Hypothalamus (tissue), 51 donors: ENCODE data around the gene FAM131B.
A peak's percentile ranks its signal among the peaks of the same experiment; 100 is the strongest.
"Not testable (repeated sequence)": the region's sequence is repeated elsewhere in the genome, so short reads cannot be mapped to it uniquely, and the experiment has no call there.

ENCODE experiments used
- DNase-seq, 51 donors: peaks; one replicate each; lab custom pipeline; 2025; lab: John Stamatoyannopoulos, UW

FAM131B gene

DNA sequence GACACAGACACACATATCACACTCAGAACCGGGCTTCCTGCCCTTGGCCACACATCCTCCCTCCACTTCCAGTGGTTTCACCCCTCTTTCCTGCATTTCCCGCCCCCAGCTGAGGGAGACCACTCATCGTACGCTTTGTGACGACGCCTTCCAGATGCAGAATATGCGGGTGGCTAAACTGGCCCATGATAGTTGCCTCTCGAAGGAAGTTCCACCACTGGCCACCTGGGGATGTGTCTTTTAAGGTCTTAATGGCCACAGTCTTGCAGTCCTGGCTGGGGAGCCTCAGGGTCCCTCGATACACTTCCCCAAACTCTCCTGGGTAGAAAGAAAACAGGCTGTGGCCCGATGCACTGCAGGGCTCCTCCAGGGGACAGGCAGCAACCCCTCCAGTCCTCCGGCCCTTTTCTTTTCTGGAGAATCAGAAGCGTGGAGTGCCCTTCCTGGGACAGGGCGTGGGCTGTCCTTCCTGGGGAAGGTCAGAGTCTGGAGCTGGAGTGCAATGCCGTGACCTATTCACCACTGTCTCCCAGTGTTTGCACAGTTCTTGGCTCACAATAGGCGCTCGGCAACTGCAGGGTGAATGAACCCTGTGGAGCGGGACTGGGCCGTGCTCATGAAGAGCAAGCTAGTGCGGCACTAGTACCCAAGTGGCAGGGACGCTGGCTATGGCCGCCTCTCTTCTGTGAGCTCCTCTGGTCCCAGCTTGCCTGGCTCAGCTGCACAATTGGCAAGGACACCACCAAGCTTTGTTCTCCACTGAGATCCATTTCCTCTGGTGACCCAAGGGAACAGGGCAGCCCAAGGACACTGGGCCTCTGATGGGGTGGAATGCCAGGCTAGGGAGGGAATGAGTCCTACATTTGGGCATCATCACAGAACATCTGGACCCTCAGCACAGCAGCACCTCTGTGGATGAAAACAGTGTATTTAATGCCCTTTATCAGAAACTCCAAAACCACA is 33.0 kb upstream of the FAM131B start:
- peak in 9 of 51 donors; percentile 18 to 42 (median 34) for DNase-seq

DNA sequence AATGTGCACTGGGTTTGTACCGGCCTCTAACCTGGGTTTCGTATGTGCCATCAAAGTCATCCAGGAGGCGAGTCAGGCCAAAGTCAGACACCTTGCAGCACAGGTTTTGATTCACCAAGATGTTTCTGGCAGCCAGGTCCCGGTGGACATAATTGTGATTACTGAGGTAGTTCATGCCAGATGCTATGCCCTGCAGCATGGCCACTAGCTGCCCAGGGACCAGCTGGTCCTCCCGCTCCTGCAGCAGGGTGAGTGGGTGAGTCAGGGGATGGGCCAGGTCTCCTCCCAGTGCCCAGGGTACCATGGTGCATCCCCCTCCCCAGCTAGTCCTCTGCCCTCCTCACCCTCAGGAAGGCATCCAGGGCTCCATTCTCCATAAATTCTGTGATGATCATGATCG is 32.3 kb upstream of the FAM131B start:
- DNase-seq: no peak

DNA sequence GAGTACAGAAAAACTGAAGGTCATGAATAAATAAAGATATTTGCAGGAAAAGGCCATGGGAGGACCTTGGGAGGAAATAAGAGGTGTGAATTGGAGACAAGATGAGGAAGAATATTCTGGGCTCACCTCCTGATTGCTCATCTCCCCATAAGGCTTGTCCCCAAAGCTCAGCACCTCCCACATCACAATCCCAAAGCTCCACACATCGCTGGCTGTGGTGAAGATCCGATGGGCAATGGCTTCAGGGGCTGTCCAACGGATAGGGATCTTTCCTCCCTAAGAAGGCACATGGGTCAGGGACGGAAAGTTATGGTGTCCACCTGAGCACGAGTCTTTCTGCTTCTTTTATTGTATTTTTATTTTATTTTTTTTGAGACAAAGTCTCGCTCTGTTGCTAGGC is 31.6 kb upstream of the FAM131B start:
- no peak for DNase-seq

DNA sequence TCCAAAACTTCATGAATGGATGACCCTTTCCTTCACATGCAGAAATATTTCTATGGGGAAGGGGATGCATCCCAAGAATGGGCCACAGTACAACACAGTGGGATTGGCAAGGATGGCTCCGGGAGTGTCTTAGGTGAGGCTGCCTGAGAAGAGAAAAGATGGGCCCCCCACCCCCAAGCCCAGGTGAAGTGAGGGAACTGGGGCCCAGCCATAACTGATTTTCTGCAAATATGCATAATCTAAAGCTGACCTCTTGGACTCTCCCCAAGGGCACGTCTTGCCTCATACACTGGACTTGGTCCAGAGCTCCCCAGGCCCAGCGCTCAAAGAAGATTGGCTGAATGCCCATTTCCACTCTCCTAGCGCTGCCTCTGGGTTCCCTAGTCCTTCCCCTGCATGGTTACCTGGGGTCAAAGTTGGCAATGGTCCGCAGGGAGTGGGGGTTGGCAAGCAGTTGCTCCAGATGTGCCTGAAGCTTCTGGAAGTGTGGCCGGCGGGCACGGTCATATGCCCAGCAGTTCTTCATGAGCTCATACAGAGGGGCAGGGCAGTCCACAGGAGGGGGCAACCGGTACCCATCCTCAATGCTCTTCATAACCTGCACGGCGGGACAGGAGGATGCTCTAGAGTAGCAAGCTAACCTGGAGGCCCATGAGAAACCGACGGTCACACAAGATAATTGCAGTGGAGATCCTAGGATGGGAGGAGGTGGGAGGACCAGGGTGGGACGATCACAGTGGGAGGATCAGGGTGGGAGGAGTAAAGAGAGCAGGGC is 30.9 kb upstream of the FAM131B start:
- no peak for DNase-seq

DNA sequence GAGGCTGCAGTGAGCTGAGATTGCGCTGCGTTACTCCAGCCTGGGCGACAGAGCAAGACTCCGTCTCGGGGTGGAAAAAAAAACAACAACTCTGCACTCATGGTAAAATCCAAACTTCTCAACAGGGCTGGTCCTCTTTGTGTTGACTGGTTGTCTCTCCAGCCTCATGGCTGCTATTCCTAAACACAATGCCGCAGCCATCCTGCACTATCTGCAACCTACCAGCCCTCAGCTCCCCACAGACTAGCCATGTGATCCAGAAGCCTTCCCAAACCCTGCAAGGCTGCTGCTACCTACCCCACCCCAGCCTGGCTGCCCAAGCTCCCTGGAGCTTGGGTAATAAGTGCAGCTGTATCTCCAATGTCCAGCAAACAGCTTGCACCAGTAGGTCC is 30.4 kb upstream of the FAM131B start:
- DNase-seq: no peak

DNA sequence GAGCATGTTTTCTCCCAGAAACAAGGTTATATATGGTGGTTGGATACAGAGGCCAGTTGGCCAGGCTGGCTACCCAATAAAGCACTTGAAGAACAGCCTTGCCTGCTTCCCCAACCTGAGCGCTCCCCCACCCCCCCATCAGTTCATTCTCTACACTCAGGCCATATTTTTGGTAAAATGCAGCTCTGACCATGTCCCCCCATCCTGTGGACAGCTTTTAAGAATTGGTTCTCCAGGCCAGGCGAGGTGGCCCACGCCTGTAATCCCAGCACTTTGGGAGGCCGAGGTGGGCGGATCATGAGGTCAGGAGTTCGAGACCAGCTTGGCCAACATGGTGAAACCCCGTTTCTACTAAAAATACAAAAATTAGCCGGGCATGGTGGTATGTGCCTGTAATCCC is 29.9 kb upstream of the FAM131B start:
- DNase-seq: not testable (repeated sequence)

DNA sequence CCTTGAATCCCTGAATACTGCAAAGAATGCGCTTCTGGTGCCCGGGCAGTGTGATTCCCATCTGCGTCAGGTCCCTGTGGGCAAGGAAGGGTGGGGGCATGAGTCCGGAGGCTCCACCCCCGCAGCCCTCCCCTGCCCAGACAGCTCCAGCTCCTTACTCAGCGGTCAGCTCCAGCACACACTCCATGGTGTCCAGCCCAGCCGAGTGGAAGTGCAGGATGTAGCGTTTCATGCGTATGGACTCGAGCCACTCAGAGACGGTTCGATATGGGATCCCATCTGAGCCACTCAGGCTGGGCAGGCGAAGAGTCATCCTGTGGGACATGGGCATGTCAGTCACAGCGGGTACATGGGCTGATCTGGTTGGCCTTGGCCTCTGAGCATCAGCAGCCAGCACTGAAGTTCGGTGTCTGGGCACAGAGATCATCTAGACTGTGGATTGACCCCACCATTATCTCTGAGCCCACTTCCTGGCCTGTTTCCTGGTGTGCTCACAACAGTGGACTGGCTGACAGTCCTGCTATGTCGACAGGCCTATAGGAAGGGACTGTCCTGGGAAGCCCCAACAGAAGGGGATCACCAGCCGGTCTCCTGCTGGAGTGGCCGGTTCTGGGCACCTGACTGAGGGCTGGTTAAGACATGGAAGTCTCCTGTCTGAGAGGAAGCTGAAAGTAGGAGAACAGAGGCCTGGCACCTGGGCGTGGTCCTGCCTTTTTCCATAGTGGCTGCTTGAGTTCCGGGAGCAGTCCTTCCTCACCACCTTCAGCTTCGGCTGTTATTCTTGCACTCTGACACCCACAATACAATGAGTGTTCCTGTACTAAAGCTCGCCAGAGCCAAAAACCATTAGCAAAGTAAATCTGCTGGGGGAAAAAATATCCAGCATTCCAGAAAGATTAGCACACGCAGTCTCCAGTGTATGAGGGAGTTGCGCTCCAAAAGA is 29.2 kb upstream of the FAM131B start:
- peak in 1 of 51 donors; percentile 42 for DNase-seq

DNA sequence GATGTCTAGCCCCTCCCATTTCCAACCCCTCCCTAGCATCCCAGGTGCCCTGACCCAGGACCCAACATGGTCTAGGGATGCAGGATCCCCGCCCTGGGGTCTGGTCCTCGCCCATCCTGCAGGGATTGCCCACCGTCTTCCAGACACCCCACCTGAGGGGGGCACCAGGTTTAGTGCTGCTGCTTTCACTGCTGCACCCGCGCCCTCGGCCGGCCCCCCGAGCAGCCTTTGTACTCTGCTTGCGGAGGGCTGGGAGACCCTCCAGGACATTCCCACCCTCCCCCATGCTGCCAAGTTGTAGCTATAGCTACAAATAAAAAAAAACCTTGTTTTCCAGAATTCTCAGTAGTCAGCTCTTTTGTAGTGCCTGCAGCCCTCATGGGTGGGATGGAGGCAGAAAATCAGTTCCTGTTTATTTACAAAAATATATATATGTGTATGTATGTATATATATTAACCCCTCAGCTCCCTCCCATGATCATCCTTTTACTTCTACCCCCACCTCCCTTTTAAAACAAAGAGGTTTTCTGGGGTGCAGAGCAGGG is 28.3 kb upstream of the FAM131B start:
- no peak for DNase-seq

DNA sequence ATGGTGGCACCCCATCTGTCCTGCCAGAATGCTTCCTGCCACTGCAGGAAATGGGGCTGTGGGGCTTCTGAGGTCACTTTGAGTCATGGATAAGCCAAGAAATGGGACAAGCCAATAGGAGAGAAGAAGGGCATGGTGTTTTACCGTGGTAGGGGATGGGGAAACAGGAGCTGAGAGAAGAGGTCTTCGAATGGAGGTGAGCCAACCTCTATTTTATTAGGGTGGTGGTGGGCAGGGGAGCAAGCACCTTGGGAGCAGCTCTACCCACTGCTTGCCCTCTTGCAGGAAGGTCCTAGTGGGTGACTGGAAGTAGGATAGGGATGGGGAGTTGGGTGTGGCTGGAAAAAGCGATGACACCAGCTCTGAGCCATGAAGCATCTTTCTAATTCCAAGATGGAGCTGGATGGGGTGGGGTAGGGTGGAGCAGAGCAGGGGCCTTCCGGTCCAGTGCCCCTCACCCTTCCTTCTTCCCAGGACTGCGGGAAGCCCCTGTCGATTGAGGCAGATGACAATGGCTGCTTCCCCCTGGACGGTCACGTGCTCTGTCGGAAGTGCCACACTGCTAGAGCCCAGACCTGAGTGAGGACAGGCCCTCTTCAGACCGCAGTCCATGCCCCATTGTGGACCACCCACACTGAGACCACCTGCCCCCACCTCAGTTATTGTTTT is 27.7 kb upstream of the FAM131B start:
- DNase-seq: no peak

DNA sequence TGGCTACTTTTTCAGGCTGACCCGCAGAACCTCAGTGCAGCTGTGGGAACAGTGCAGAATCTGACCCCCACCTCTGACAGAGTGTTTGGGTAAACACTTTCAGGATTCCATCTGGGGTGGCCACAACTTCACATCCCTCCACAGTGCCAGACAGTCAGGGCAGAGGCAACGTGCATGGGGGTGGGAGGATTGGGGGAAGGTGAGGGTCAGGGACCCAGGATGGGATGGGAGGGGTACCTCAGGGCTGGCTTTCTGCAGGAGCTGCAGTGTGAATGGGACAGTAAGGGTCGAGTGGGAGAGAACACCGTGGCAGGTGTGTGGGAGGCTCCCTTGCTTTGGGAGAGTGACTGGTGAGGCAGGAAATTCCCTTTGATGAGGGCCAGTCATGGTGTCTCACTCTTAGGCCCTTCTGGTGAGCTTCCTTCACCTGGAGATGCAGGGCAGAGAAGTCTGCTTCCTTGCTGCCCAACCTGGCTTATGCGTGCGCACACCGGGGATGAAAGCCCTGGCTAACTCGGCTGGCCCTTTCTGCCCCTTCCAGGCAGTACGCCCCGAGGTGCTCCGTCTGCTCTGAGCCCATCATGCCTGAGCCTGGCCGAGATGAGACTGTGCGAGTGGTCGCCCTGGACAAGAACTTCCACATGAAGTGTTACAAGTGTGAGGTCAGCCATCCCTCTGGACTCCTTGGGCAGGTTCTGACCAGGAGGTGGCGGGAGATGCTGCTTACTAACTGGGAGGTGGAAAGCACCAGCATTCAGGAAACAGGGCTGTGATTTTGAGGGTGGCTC is 27.0 kb upstream of the FAM131B start:
- no peak for DNase-seq

DNA sequence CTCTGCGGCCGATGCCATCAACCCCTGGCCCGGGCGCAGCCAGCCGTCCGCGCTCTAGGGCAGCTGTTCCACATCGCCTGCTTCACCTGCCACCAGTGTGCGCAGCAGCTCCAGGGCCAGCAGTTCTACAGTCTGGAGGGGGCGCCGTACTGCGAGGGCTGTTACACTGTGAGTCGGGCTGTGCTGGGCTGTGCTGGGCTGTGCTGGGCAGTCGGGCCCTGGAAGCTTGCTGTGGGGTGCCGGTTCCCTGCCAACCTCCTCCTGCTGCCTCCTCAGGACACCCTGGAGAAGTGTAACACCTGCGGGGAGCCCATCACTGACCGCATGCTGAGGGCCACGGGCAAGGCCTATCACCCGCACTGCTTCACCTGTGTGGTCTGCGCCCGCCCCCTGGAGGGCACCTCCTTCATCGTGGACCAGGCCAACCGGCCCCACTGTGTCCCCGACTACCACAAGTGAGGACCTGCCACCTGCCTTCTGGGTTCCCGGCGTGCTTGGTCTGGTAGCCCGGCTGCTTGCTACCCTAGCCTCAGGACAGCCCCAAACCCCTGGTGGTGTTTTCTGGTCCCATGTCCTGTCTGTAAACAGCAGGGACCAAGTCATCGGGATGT is 26.1 kb upstream of the FAM131B start:
- DNase-seq: no peak

DNA sequence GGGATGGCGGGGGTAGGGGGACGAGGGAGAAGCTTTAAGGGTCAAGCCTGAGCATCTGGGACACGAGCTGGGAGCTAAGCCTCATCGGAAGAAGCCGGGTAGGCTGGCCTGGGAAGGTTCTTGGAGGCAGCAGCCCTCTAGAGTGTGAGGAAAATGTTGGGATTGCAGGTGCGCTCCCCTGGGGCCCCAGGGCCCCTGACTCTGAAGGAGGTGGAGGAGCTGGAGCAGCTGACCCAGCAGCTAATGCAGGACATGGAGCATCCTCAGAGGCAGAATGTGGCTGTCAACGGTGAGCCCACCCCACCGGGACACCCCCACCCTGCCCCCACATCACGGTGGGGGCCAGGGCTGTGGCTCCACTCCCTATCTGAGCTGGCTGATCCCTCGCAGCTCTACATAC is 25.5 kb upstream of the FAM131B start:
- DNase-seq: no peak

DNA sequence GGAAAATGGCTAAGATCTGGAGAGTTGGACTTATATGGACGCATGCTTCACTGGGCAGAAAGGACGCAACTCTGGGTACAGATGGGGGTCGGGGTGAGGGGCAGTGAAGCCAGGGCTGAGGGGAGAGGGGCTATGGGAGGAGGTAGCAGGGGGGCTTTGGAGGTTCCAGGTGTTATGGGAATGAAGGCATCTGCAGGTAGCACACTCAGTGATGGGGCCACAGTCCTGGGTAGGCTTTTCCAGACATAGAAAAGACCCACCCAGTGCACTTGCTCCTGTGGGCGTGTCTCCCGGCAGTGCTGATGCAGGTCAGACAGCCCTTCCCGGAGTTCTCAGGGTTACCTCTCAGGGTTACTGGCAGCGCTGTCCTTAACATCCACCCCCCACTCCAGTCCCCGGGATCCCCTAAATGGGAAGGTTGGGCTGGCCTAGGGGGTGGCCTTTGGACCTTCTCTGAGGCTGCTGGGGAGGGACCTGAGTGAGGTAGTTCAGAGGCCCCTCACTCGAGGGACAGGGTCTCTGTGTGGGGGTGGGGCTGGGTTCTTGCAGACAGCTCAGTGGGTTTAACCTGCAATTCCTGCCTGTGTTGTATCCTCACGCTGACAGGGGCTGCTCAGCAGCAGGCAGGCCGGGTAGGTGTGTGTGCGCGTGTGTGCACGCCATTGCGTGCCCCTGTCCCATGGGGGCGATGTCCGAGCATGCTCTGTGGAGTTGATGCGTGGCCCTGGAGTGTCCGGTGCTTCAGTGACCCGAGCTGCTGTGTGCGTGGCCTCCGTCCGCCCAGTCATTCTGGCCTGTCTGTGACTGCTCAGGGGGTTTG is 24.9 kb upstream of the FAM131B start:
- no peak for DNase-seq

DNA sequence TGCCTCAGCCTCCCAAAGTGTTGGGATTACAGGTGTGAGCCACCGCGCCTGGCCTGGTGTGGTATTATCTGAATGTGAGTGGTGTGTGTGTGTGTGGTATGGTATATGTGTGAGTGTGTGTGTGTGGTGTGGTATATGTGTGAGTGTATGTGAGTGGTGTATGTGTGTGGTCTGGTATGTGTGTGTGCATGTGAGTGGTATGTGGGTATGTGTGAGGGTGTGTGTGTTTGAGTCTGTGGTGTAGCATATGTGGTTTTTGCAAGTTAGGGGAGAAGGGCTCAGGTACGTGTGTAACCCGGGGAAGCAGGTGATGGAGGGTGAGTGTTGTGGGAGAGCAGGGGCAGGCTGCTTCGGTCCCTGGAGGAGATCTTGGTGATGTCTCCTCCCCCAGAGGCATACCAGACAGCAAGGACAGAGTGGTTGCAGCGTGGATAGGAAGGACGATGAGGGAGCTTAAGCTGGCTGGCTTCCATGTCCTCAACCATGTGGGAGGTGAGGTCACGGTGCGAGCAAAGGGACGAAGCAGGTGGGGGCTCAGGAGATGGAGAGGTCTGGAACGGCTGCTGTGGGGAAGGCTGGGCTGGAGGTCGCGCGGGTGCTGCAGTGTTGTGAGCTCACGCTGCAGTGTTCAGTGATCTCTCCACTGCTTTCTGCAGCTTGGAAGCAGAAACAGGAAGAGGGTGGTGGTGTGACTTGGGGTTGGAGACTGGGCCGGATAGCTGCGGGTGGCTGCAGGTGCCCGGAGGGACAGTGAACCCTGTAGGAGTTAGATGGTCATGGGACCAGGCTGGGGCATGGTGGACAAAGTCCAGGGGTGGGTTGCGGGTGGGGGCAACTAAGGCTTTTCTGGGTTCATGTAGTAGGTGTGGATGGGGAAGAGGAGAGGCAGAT is 23.6 kb upstream of the FAM131B start:
- peak in 1 of 51 donors; percentile 14 for DNase-seq

DNA sequence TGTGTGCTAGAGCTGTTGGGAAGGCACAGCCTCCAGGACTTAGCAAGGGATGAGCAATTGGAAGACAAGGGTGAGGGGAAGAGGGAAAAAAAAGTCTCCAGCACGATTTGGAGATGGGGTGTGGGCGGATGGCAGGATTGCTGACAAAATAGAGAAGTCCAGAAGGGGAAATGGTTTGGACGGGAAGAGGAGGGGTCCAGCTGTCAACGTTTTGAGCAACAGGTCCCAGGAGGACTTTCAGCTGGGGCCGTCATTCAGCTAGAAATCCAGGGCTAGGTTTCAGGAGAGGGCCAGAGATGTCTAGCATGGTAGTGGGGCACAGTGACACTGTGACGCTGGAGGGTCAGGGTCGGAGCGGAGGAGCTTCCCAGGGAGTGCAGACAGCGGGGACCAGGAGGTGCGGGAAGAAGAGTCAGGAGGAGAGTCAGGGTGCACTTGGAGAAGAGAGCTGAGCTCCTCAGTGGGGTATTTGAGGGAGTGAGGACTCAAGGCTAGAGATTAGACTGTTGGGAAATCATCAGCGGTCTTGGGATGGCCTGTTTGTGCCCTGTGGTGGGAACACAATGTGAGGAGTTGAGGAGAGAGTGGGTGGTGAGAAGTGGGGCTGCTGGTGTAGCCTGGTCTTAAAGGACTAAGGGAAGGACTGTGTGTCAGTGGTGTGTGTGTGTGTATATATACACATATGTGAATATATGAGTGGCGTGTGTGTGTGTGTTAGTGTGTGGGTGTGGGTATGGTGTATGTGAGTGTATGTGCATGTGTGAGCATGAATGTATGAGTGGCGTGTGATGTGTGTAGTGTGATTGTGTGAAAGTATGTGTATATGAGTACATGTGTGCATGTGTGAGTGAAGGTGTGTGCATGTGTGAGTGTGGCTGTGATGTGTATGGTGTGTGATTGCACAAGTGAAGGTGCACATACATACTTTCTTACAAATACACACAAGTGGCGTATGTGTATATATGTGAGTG is 22.4 kb upstream of the FAM131B start:
- no peak for DNase-seq
